ENCODE data around the gene SNRPA1. TPM values are rescaled to one million over a fixed set of nuclear protein-coding genes. Genes with fewer than 3 reads are reported as not detected.

Gene SNRPA1
- total and polyA plus RNA-seq, 4 donors: 34.5 to 57.7 (median 51.3) TPM

- no peak for TF ChIP-seq CTCF (IDR thresholded peaks at IDR 0.05; ENCODE audit: control extremely low read depth, extremely low read depth)
- DNase-seq (no peak), ATAC-seq (ENCODE audit: insufficient read depth, low FRiP score) (no peak)
- Histone ChIP-seq H3K27ac (ENCODE audit: low read depth in 1 of 2, low read length in 1 of 2) (no peak overlapping the region), H3K9me3 (ENCODE audit: control insufficient read depth in 4 of 4, insufficient read depth in 3 of 4, low read length in 3 of 4) (no peaks in the 10 kb centered on the region), H3K27me3 (ENCODE audit: control insufficient read depth in 3 of 3, insufficient read depth in 3 of 3, low read length in 2 of 3) (no peaks in the 10 kb centered on the region), H3K36me3 (ENCODE audit: control insufficient read depth in 4 of 4, insufficient read depth in 4 of 4, low read length in 4 of 4) (no peaks in the 10 kb centered on the region), H3K4me3 (no peak overlapping the region), H3K4me1 (ENCODE audit: control insufficient read depth in 5 of 5, insufficient read depth in 5 of 5, low read length in 5 of 5) (peaks cover 0 to 10% (median 6%) of the 10 kb centered on the region in 5 donors), H3K9ac (ENCODE audit: insufficient read depth in 1 of 2, low read length in 2 of 2) (no peak overlapping the region)
- 82 to 83% methylated on average over 4 of the region's 4 CpGs for WGBS, 2 donors
These were observed 32.5 kb downstream of the SNRPA1 start for GRCh38 chr15:101262551-101262950.

GRCh38 chr15:101258238-101259144 lies 36.6 kb downstream of the SNRPA1 start:
- ATAC-seq (ENCODE audit: insufficient read depth, low FRiP score) (no peak), DNase-seq (peak; percentile 82 to 92 (median 88))
- no peak overlapping the region for H3K27ac ChIP-seq (ENCODE audit: low read depth in 1 of 2, low read length in 1 of 2)
- H3K27me3 ChIP-seq (ENCODE audit: control insufficient read depth in 3 of 3, insufficient read depth in 3 of 3, low read length in 2 of 3): no peaks in the 10 kb centered on the region
- H3K36me3 ChIP-seq (ENCODE audit: control insufficient read depth in 4 of 4, insufficient read depth in 4 of 4, low read length in 4 of 4): no peaks in the 10 kb centered on the region
- TF ChIP-seq CTCF (IDR thresholded peaks at IDR 0.05; ENCODE audit: control extremely low read depth, extremely low read depth): peak; percentile 89
- H3K9ac ChIP-seq (ENCODE audit: insufficient read depth in 1 of 2, low read length in 2 of 2): no peak overlapping the region
- peaks cover 0 to 2% (median 0%) of the 10 kb centered on the region in 4 donors for H3K9me3 ChIP-seq (ENCODE audit: control insufficient read depth in 4 of 4, insufficient read depth in 3 of 4, low read length in 3 of 4)
- 38 to 44% methylated on average over 11 of the region's 11 CpGs for WGBS, 2 donors
- H3K4me1 ChIP-seq (ENCODE audit: control insufficient read depth in 5 of 5, insufficient read depth in 5 of 5, low read length in 5 of 5): peaks cover 0 to 35% (median 14%) of the 10 kb centered on the region in 5 donors
- H3K4me3 ChIP-seq: no peak overlapping the region

GRCh38 chr15:101256757-101257156 lies 38.3 kb downstream of the SNRPA1 start:
- Histone ChIP-seq H3K27ac (ENCODE audit: low read depth in 1 of 2, low read length in 1 of 2) (no peak overlapping the region), H3K27me3 (ENCODE audit: control insufficient read depth in 3 of 3, insufficient read depth in 3 of 3, low read length in 2 of 3) (no peaks in the 10 kb centered on the region), H3K9me3 (ENCODE audit: control insufficient read depth in 4 of 4, insufficient read depth in 3 of 4, low read length in 3 of 4) (peaks cover 0 to 2% (median 0%) of the 10 kb centered on the region in 4 donors), H3K9ac (ENCODE audit: insufficient read depth in 1 of 2, low read length in 2 of 2) (no peak overlapping the region), H3K4me3 (no peak overlapping the region), H3K4me1 (ENCODE audit: control insufficient read depth in 5 of 5, insufficient read depth in 5 of 5, low read length in 5 of 5) (peaks cover 0 to 44% (median 14%) of the 10 kb centered on the region in 5 donors), H3K36me3 (ENCODE audit: control insufficient read depth in 4 of 4, insufficient read depth in 4 of 4, low read length in 4 of 4) (no peaks in the 10 kb centered on the region)
- 88 to 95% methylated on average over 6 of the region's 6 CpGs for WGBS, 2 donors
- ATAC-seq (ENCODE audit: insufficient read depth, low FRiP score): no peak
- TF ChIP-seq CTCF (IDR thresholded peaks at IDR 0.05; ENCODE audit: control extremely low read depth, extremely low read depth): no peak
- DNase-seq: no peak

All from lung (tissue), 12 donors.